ENCODE measurements around the gene ZNF516.

GRCh38 chr18:76347341-76347740 lies 147.7 kb downstream of the ZNF516 start:
- TF ChIP-seq USF2 (IDR thresholded peaks at IDR 0.05; ENCODE audit: borderline replicate concordance, low read depth, low read length), result no peak
- TF ChIP-seq CTCF (IDR thresholded peaks at IDR 0.05 in 2 of 3, conservative IDR thresholded peaks at IDR 0.05 in 1 of 3; ENCODE audit: control insufficient read depth in 2 of 3, extremely low read depth in 1 of 3, insufficient read depth in 1 of 3, low read depth in 3 of 3, low read length in 3 of 3), result no peak
- no peak for TF ChIP-seq EP300 (IDR thresholded peaks at IDR 0.05; ENCODE audit: borderline replicate concordance in 1 of 2, control insufficient read depth in 1 of 2, low read depth in 2 of 2, low read length in 2 of 2)
- no peak for TF ChIP-seq MAX (IDR thresholded peaks at IDR 0.05; ENCODE audit: low read depth, low read length)
- no peak for TF ChIP-seq TAF1 (IDR thresholded peaks at IDR 0.05; ENCODE audit: borderline replicate concordance, low read depth, low read length)
- no peak for TF ChIP-seq MXI1 (IDR thresholded peaks at IDR 0.05; ENCODE audit: low read depth, low read length)
- no peak for TF ChIP-seq RAD51 (IDR thresholded peaks at IDR 0.05)
- TF ChIP-seq SP1 (IDR thresholded peaks at IDR 0.05; ENCODE audit: low read depth, low read length), result no peak
- no peak for TF ChIP-seq SUZ12 (IDR thresholded peaks at IDR 0.05; ENCODE audit: unreplicated experiment)
- TF ChIP-seq ZBTB33 (IDR thresholded peaks at IDR 0.05), result no peak
- no peak for TF ChIP-seq POLR2AphosphoS5 (IDR thresholded peaks at IDR 0.05; ENCODE audit: low read length)
- no peak for TF ChIP-seq TCF7 (IDR thresholded peaks at IDR 0.05; ENCODE audit: borderline replicate concordance)
- TF ChIP-seq ZNF384 (IDR thresholded peaks at IDR 0.05; ENCODE audit: borderline replicate concordance, low read depth, low read length), result no peak

Data from GM12878 (cell line).